Measurements from ENCODE around the gene GCK. TPM values are rescaled to one million over a fixed set of nuclear protein-coding genes. Genes with fewer than 3 reads are reported as not detected.
"Not testable (repeated sequence)": the region's sequence is repeated elsewhere in the genome, so short reads cannot be mapped to it uniquely, and the experiment has no call there.

The GCK gene
- total RNA-seq, 1 experiment from 2014 or later, result not detected

GRCh38 chr7:44208085-44208484 lies 18.8 kb upstream of the GCK start:
- no TSS peak for BruUV-seq (replicated peaks)
- H3K27me3 Mint-ChIP-seq (ENCODE audit: unreplicated experiment), result no peaks in the 10 kb centered on the region
- H3K36me3 Mint-ChIP-seq (ENCODE audit: insufficient read depth, unreplicated experiment), result peaks cover 31% of the 10 kb centered on the region
- H3K27ac Mint-ChIP-seq (ENCODE audit: unreplicated experiment), result no peak overlapping the region
- H3K9me3 Mint-ChIP-seq (ENCODE audit: low read depth, unreplicated experiment), result no peaks in the 10 kb centered on the region
- CTCF ChIA-PET, result no interaction called here
- intact Hi-C loops (cut with micrococcal nuclease; ENCODE audit: unreplicated experiment), result no loop called here
- peaks cover 8% of the 10 kb centered on the region for H3K4me1 Mint-ChIP-seq (ENCODE audit: low read depth, unreplicated experiment)
- DNase-seq, result no peak
- no peak for TF ChIP-seq CTCF (IDR thresholded peaks at IDR 0.05; ENCODE audit: unreplicated experiment)
- H3K4me3 Mint-ChIP-seq (ENCODE audit: low read depth, unreplicated experiment), result no peak overlapping the region

DNA sequence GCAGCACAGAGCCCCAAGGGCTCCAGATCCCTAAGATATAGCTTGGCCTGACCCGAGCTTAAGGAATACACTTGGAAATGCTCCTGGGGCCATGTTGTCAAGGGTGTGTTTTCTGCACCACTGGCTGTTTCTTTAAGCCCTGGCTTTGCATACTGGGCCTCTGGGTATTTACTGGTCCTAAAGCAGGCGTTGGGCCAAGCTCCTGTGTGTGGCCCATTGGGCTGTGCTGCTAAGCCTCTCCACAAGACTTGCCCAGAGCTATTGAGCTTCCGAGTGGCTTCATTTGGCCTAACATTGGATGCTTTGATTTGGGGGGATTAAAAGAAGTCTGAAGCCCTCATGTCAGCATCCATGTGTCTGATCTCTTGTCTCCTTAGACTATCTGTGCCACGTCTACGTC lies 16.8 kb upstream of the GCK start:
- H3K27me3 Mint-ChIP-seq (ENCODE audit: unreplicated experiment), result no peaks in the 10 kb centered on the region
- H3K36me3 Mint-ChIP-seq (ENCODE audit: insufficient read depth, unreplicated experiment), result peaks cover 39% of the 10 kb centered on the region
- DNase-seq, result no peak
- no peak for TF ChIP-seq CTCF (IDR thresholded peaks at IDR 0.05; ENCODE audit: unreplicated experiment)
- no TSS peak for BruUV-seq (replicated peaks)
- H3K4me3 Mint-ChIP-seq (ENCODE audit: low read depth, unreplicated experiment), result no peak overlapping the region
- no peak overlapping the region for H3K27ac Mint-ChIP-seq (ENCODE audit: unreplicated experiment)
- peaks cover 18% of the 10 kb centered on the region for H3K4me1 Mint-ChIP-seq (ENCODE audit: low read depth, unreplicated experiment)
- intact Hi-C loops (cut with micrococcal nuclease; ENCODE audit: unreplicated experiment), result no loop called here
- no peaks in the 10 kb centered on the region for H3K9me3 Mint-ChIP-seq (ENCODE audit: low read depth, unreplicated experiment)
- CTCF ChIA-PET, result interaction anchor here (0.6 kb wide), 1 partner anchor 1245 kb away, joined by 3 read pairs; no protein-coding TSS in a partner anchor

DNA sequence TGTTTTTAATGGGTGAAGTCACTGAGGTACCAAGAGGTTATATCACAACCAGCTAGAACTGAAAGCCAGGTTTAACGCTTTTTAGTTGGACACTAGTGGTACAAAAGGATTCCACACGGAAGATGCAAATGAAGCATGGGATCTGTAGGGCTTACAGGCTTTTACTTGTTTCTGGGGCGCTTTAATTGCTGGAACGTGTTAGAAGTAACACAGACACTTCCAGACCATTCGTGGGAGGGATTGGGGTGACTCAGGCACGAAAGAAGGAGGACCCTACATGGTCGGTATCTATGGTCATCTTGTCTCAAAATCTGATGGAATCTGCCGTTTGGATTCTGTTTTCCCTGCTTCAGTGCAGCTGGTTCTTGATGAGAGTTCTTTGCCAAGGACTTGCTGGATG lies 12.6 kb upstream of the GCK start:
- H3K9me3 Mint-ChIP-seq (ENCODE audit: low read depth, unreplicated experiment), result no peaks in the 10 kb centered on the region
- peaks cover 24% of the 10 kb centered on the region for H3K36me3 Mint-ChIP-seq (ENCODE audit: insufficient read depth, unreplicated experiment)
- CTCF ChIA-PET, result interaction anchor here (0.9 kb wide), 1 partner anchor 51 kb away, joined by 4 read pairs; no protein-coding TSS in a partner anchor
- intact Hi-C loops (cut with micrococcal nuclease; ENCODE audit: unreplicated experiment), result no loop called here
- BruUV-seq (replicated peaks), result no TSS peak
- TF ChIP-seq CTCF (IDR thresholded peaks at IDR 0.05; ENCODE audit: unreplicated experiment), result no peak
- peaks cover 18% of the 10 kb centered on the region for H3K4me1 Mint-ChIP-seq (ENCODE audit: low read depth, unreplicated experiment)
- peaks cover 15% of the 10 kb centered on the region for H3K27me3 Mint-ChIP-seq (ENCODE audit: unreplicated experiment)
- no peak for DNase-seq
- H3K27ac Mint-ChIP-seq (ENCODE audit: unreplicated experiment), result peak overlapping the region; percentile 3
- H3K4me3 Mint-ChIP-seq (ENCODE audit: low read depth, unreplicated experiment), result peak overlapping the region; percentile 74

DNA sequence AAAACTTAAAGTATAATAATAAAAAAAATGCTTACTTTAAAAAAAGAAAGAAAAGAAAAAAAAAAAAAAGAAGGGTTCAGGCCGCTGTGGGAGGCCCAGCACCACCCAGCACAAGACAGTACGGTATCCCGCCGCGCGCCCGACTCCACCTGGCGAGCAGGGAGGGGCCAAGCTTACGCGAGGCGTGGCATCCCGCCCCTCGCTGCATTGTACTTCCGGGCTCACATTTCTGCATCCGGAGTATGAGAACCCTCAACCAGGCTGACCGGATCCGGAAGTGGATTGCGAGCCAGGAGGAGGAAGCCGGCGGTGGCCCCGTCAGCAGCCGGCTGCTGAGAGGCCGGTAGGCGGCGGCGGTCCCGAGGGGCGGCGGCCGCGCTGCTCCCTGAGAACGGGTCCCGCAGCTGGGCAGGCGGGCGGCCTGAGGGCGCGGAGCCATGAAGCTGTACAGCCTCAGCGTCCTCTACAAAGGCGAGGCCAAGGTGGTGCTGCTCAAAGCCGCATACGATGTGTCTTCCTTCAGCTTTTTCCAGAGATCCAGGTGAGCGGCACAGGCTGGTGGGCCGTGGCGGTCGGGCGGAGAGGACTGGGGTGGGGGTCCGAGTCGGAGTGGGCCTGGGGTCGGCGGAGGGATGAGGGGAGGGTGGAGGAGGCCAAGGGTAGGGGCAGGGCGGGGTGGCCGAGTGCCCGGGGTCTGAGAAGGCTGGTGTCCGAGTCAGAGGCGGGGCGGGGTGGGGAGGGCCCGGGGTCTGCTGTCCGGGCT lies 11.6 kb upstream of the GCK start, which contains the start of gene YKT6:
TSS of gene YKT6 (plus strand) at position 280 of the 763 bp plus-strand sequence. CDS start at position 438, 158 bp downstream.
- H3K9me3 Mint-ChIP-seq (ENCODE audit: low read depth, unreplicated experiment), result no peaks in the 10 kb centered on the region
- CTCF ChIA-PET, result interaction anchor here (0.5 to 1.5 kb wide), 8 partner anchors 12 to 510 kb away, joined by 3 to 10 read pairs (median 4); partner anchors contain the start of gene MRPS24
- no TSS peak for BruUV-seq (replicated peaks)
- peaks cover 18% of the 10 kb centered on the region for H3K4me1 Mint-ChIP-seq (ENCODE audit: low read depth, unreplicated experiment)
- DNase-seq, result peak; percentile 98
- H3K4me3 Mint-ChIP-seq (ENCODE audit: low read depth, unreplicated experiment), result peak within 1 kb of the TSS; percentile 74
- H3K36me3 Mint-ChIP-seq (ENCODE audit: insufficient read depth, unreplicated experiment), result peaks cover 24% of the 10 kb centered on the region
- intact Hi-C loops (cut with micrococcal nuclease; ENCODE audit: unreplicated experiment), result no loop called here
- peaks cover 20% of the 10 kb centered on the region for H3K27me3 Mint-ChIP-seq (ENCODE audit: unreplicated experiment)
- peak within 1 kb of the TSS; percentile 3 for H3K27ac Mint-ChIP-seq (ENCODE audit: unreplicated experiment)
- TF ChIP-seq CTCF (IDR thresholded peaks at IDR 0.05; ENCODE audit: unreplicated experiment), result peak; percentile 73

DNA sequence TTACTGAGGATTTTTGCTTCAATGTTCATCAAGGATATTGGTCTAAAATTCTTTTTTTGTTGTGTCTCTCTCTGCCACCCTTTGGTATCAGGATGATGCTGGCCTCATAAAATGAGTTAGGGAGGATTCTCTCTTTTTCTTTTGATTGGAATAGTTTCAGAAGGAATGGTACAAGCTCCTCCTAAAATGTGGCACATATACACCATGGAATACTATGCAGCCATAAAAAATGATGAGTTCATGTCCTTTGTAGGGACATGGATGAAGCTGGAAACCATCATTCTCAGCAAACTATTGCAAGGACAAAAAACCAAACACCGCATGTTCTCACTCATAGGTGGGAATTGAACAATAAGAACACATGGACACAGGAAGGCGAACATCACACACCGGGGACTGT lies 10.9 kb upstream of the GCK start:
- CTCF ChIA-PET, result interaction anchor here (0.6 to 1.5 kb wide), 4 partner anchors 13 to 270 kb away, joined by 3 to 6 read pairs (median 4); no protein-coding TSS in a partner anchor
- intact Hi-C loops (cut with micrococcal nuclease; ENCODE audit: unreplicated experiment); BruUV-seq (replicated peaks); H3K9me3 Mint-ChIP-seq (ENCODE audit: low read depth, unreplicated experiment); DNase-seq; H3K27ac Mint-ChIP-seq (ENCODE audit: unreplicated experiment): not testable (repeated sequence)
- peaks cover 20% of the 10 kb centered on the region for H3K27me3 Mint-ChIP-seq (ENCODE audit: unreplicated experiment)
- peaks cover 24% of the 10 kb centered on the region for H3K36me3 Mint-ChIP-seq (ENCODE audit: insufficient read depth, unreplicated experiment)
- H3K4me1 Mint-ChIP-seq (ENCODE audit: low read depth, unreplicated experiment), result peaks cover 18% of the 10 kb centered on the region
- H3K4me3 Mint-ChIP-seq (ENCODE audit: low read depth, unreplicated experiment), result peak overlapping the region; percentile 74

Data from Calu3 (cell line).